Smooth muscle cell (in vitro differentiated cells): ENCODE results near the gene SRBD1. TPM values are rescaled to one million over a fixed set of nuclear protein-coding genes. Genes with fewer than 3 reads are reported as not detected.

Experiments
- DNase-seq: peaks from one replicate; lab custom pipeline; 2025; ENCODE audit not compliant: unreplicated experiment; lab: John Stamatoyannopoulos, UW
- H2AFZ ChIP-seq: fragments of 200-600 bp; sonication (generic); 2 replicates; pipeline ENCODE4 v1.6.0; 2016; ENCODE audit warnings: antibody characterized with exemption, low read depth, mild to moderate bottlenecking
- H3F3A ChIP-seq: fragments of 200-600 bp; sonication (generic); 2 replicates; pipeline ENCODE4 v1.6.0; 2017; ENCODE audit warnings: antibody characterized with exemption, low read depth
- H3K27ac ChIP-seq: fragments of 200-600 bp; sonication (generic); 2 replicates; pipeline ENCODE4 v1.5.1; 2016; ENCODE audit warnings: low read depth, mild to moderate bottlenecking
- H3K27me3 ChIP-seq: fragments of 200-600 bp; sonication (generic); 2 replicates; pipeline ENCODE4 v1.6.1; 2016; ENCODE audit warnings: low read depth, mild to moderate bottlenecking
- H3K36me3 ChIP-seq: fragments of 200-600 bp; sonication (generic); 2 replicates; pipeline ENCODE4 v1.5.1; 2016; ENCODE audit warnings: low read depth
- H3K4me1 ChIP-seq: fragments of 200-600 bp; sonication (generic); 2 replicates; pipeline ENCODE4 v1.5.1; 2016; ENCODE audit warnings: low read depth
- H3K4me2 ChIP-seq: fragments of 200-600 bp; sonication (generic); 2 replicates; pipeline ENCODE4 v1.6.0; 2016; ENCODE audit warnings: mild to moderate bottlenecking
- H3K4me3 ChIP-seq: fragments of 200-600 bp; sonication (generic); 2 replicates; pipeline ENCODE4 v1.5.1; 2016; ENCODE audit warnings: mild to moderate bottlenecking
- H3K79me2 ChIP-seq: fragments of 200-600 bp; sonication (generic); 2 replicates; pipeline ENCODE4 v1.6.0; 2016; ENCODE audit warnings: low read depth, mild to moderate bottlenecking
- H3K9ac ChIP-seq: fragments of 200-600 bp; sonication (generic); 2 replicates; pipeline ENCODE4 v1.6.0; 2016; ENCODE audit warnings: low read depth
- H3K9me3 ChIP-seq: fragments of 200-600 bp; sonication (generic); replicated peaks from 2 replicates; pipeline ENCODE4 v1.5.1; 2016; ENCODE audit warnings: low read depth
- H4K20me1 ChIP-seq: fragments of 200-600 bp; sonication (generic); 2 replicates; pipeline ENCODE4 v1.6.0; 2016; ENCODE audit warnings: low read depth
- WGBS: methylation state at CpG from one replicate; pipeline ENCODE4 v1.1.7; 2016; ENCODE audit warnings: low lambda C conversion rate; 5-methylcytosine and 5-hydroxymethylcytosine counted together
- polyA plus RNA-seq: library from polyadenylated mRNA; unstranded; fragments of >200 nt; fragmentation: Nextera tagmentation; extraction: Ambion mirVana; gene quantifications from 2 replicates; pipeline ENCODE4 v1.2.1, GENCODE V29; 2016
- total RNA-seq: library from RNA; depleted of rRNA; stranded (reverse); fragments of >200 nt; gene quantifications from 2 replicates; pipeline ENCODE4 v1.2.3, GENCODE V29; 2014
- TF ChIP-seq, protein P1 (sequence below): fragments of 200-600 bp; sonication (generic); IDR thresholded peaks from 2 replicates; pipeline ENCODE4 v1.5.1; 2017; ENCODE audit warnings: borderline replicate concordance, mild to moderate bottlenecking, antibody characterized with exemption; ENCODE audit not compliant: insufficient read depth, poor library complexity, severe bottlenecking

The SRBD1 gene
- total and polyA plus RNA-seq, 2 experiments from 2014 or later = 11.1 to 22.5 TPM

DNA sequence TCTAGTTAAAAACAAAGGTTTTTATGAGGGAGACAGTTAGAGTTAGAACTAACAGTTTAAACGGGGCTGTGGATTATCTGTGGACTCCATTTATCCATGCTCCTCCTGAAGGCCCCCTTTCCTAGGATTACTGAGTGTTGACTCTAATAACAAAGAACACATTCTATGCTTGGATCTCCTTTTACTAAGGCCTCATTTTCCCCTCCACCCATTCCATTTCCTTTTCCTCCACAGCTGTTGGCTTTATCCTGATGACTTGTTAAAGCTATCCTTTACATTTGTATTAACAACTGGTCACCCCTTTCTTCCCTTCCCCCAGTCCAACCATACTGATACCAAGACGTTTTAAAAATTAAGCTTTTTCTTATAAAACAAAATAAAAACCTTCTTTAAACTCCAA is 220.6 kb downstream of the SRBD1 start:
- Histone ChIP-seq H3K9ac (no peak overlapping the region), H4K20me1 (no peaks in the 10 kb centered on the region), H3K27me3 (no peaks in the 10 kb centered on the region), H2AFZ (no peak overlapping the region), H3K4me2 (no peak overlapping the region), H3K79me2 (no peaks in the 10 kb centered on the region), H3K4me3 (no peak overlapping the region), H3K9me3 (no peaks in the 10 kb centered on the region), H3K4me1 (peaks cover 29% of the 10 kb centered on the region), H3K27ac (no peak overlapping the region), H3F3A (no peaks in the 10 kb centered on the region), H3K36me3 (no peaks in the 10 kb centered on the region)
- TF ChIP-seq, protein P1, sequence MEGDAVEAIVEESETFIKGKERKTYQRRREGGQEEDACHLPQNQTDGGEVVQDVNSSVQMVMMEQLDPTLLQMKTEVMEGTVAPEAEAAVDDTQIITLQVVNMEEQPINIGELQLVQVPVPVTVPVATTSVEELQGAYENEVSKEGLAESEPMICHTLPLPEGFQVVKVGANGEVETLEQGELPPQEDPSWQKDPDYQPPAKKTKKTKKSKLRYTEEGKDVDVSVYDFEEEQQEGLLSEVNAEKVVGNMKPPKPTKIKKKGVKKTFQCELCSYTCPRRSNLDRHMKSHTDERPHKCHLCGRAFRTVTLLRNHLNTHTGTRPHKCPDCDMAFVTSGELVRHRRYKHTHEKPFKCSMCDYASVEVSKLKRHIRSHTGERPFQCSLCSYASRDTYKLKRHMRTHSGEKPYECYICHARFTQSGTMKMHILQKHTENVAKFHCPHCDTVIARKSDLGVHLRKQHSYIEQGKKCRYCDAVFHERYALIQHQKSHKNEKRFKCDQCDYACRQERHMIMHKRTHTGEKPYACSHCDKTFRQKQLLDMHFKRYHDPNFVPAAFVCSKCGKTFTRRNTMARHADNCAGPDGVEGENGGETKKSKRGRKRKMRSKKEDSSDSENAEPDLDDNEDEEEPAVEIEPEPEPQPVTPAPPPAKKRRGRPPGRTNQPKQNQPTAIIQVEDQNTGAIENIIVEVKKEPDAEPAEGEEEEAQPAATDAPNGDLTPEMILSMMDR = no peak
- WGBS = 24% methylated on average over 2 of the region's 2 CpGs
- no peak for DNase-seq

DNA sequence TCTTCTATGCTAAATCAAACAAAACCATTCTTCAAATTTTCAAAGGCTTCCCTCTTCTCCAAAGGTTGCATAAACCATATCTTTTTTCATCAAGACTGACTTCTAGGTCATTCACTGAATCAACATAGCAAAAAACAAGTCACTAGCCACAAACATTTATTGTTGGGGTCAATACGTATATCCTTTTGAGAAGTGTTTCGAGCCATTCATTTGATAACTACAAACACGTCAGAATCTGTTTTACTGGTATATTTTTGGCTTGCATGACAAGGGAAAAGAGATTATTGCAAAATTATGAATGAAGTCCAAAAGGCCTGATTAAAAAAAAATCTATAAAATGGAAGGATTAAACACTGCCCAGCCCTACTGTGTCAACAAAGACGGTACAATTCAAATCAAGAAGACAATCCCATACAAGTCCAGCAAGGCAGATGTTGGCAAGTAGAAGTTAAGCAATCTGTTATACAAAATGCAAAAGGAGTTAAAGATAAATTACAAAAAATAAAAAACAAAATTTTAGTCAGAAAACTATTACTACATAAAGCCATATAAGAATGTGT is 222.4 kb downstream of the SRBD1 start:
- Histone ChIP-seq H3K9me3 (no peaks in the 10 kb centered on the region), H3K36me3 (no peaks in the 10 kb centered on the region), H3K4me3 (no peak overlapping the region), H3K4me1 (peaks cover 26% of the 10 kb centered on the region), H3K4me2 (no peak overlapping the region), H3K79me2 (no peaks in the 10 kb centered on the region), H3F3A (no peaks in the 10 kb centered on the region), H2AFZ (no peak overlapping the region), H3K9ac (no peak overlapping the region), H4K20me1 (no peaks in the 10 kb centered on the region), H3K27ac (no peak overlapping the region), H3K27me3 (no peaks in the 10 kb centered on the region)
- 98% methylated on average over 4 of the region's 4 CpGs for WGBS
- TF ChIP-seq, protein P1 = no peak
- no peak for DNase-seq

DNA sequence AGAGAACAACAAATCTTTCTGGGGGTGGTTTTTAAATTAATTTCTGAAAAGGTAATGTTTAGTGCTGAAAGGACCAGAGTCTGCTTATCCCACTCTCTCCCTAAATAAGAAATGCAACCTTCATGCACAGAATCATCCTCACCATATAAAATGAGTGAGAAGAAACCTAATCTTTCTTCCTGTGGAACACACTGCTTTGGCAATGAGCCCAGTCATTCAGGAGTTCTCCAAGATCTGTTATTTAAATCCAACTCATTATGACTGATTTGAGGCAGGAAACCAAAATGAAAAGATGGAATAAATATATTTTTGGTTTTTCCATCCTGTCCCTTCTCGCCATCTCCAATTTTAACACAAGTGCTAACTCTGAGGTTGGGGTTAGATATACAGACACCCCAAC is 228.3 kb downstream of the SRBD1 start:
- no peaks in the 10 kb centered on the region for H3F3A ChIP-seq
- H4K20me1 ChIP-seq = no peaks in the 10 kb centered on the region
- H3K27me3 ChIP-seq = no peaks in the 10 kb centered on the region
- no peaks in the 10 kb centered on the region for H3K4me1 ChIP-seq
- no peak for DNase-seq
- no peaks in the 10 kb centered on the region for H3K36me3 ChIP-seq
- WGBS = 97% methylated on average over 1 of the region's 1 CpG
- TF ChIP-seq, protein P1 = no peak
- H3K27ac ChIP-seq = no peak overlapping the region
- no peak overlapping the region for H3K4me2 ChIP-seq
- no peaks in the 10 kb centered on the region for H3K9me3 ChIP-seq
- H3K4me3 ChIP-seq = no peak overlapping the region
- no peak overlapping the region for H3K9ac ChIP-seq
- H3K79me2 ChIP-seq = no peaks in the 10 kb centered on the region
- H2AFZ ChIP-seq = no peak overlapping the region

DNA sequence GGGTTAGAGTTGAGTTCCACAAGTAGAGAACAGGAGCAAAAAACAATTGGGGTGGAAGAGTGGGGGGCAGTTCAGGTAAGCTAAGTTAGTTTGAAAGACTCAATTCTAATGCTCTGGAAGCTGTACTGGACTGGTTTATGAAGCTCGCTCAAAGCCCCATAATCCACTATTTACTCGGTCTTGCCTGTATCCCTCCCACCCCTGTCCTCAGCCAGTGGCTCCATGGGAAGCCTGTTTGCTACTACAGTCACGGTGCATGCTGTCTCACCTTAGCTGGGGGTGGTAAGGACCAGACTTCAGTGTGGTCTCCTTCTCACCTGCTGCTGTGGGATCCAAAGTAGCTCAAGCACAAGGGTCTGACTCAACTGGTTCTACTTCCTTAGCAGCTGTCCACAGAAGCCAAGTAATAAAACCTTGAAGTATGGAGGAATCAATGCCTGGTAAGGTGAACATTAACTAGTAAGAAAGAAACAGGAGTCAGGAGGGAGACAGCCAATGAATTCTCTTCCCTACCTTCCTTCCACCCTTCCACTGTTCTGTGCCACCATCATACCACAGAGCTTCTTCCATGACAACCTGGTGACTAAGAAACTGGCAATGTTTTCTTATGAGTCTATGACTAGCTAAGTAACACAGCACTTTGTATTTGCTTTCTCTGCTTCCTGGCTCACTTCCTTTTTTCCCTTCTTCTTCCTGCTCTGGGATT is 230.8 kb downstream of the SRBD1 start:
- Histone ChIP-seq H3K27ac (no peak overlapping the region), H3F3A (no peaks in the 10 kb centered on the region), H3K36me3 (no peaks in the 10 kb centered on the region), H2AFZ (no peak overlapping the region), H3K4me3 (no peak overlapping the region), H3K4me1 (no peaks in the 10 kb centered on the region), H3K9me3 (no peaks in the 10 kb centered on the region), H3K9ac (no peak overlapping the region), H3K4me2 (no peak overlapping the region), H3K27me3 (no peaks in the 10 kb centered on the region), H3K79me2 (no peaks in the 10 kb centered on the region), H4K20me1 (no peaks in the 10 kb centered on the region)
- TF ChIP-seq, protein P1 = no peak
- DNase-seq = no peak
- 92% methylated on average over 3 of the region's 3 CpGs for WGBS
